Measurements from ENCODE around the gene TSACC.

GRCh38 chr1:156357977-156358376, 19.7 kb downstream of the TSACC start:
- no peak for TF ChIP-seq CTCF (IDR thresholded peaks at IDR 0.05)
- no peak for TF ChIP-seq POLR2A (IDR thresholded peaks at IDR 0.05)

All from thyroid gland (tissue), 4 donors.